GM12878 (cell line): ENCODE results near the gene RAPH1. TPM values are rescaled to one million over a fixed set of nuclear protein-coding genes. Genes with fewer than 3 reads are reported as not detected.

ENCODE experiments used
- ATAC-seq: fragments of 200-7000 bp; cut with Tn5 transposase; 3 replicates; pipeline ENCODE4 v1.9.1; 2020; ENCODE audit warnings: mild to moderate bottlenecking, moderate library complexity
- BruUV-seq: library from RNA; stranded (reverse); fragments of 400-500 nt; replicated peaks from 2 replicates; lab custom pipeline; 2021; lab: Mats Ljungman, UMichigan
- CTCF ChIA-PET: fragments of 300-600 bp; sonication (Branson Sonifier 250); formaldehyde crosslinking; extraction: SDS; loops from one replicate; lab custom pipeline; 2021; ENCODE audit warnings: inconsistent platforms; lab: Yijun Ruan, JAX
- POLR2A ChIA-PET: fragments of 350-600 bp; formaldehyde crosslinking; extraction: SDS; loops from one replicate; lab custom pipeline; 2021; ENCODE audit warnings: inconsistent platforms; lab: Charles Lee
- RAD21 ChIA-PET: fragments of 300-600 bp; sonication (Branson Sonifier 250); formaldehyde crosslinking; loops from one replicate; lab custom pipeline; 2023; ENCODE audit warnings: antibody characterized with exemption; ENCODE audit not compliant: unreplicated experiment; lab: Charles Lee
- SMC1A ChIA-PET: fragments of 300-600 bp; sonication (Branson Sonifier 250); formaldehyde crosslinking; loops from one replicate; lab custom pipeline; 2023; ENCODE audit not compliant: unreplicated experiment, uncharacterized antibody; lab: Charles Lee
- DNase-seq: peaks from one replicate; pipeline ENCODE4 v3.0.0-alpha.2; 2011; ENCODE audit warnings: low read depth, low spot score
- FAIRE-seq: peaks from 3 replicates; lab custom pipeline; 2011; peaks lifted over from hg19 to GRCh38; lab: Jason Lieb, UNC
- H2AFZ ChIP-seq: 2 replicates; pipeline ENCODE4 v1.6.0; 2011; ENCODE audit warnings: low read depth, low read length, control low read depth; ENCODE audit not compliant: control insufficient read depth
- H3K27ac ChIP-seq: 2 replicates; pipeline ENCODE4 v1.5.1; 2011; ENCODE audit warnings: control low read depth; ENCODE audit not compliant: control insufficient read depth, insufficient read depth
- H3K27me3 ChIP-seq, 2 experiments: replicated peaks in 1 of 2; 2 replicates each; pipeline versions ENCODE4 v1.6.0 to v1.6.1; 2011; ENCODE audit warnings: low read length in 1 of 2; ENCODE audit not compliant: control insufficient read depth in 2 of 2, insufficient read depth in 2 of 2
- H3K36me3 ChIP-seq, 2 experiments: 2 replicates each; pipeline ENCODE4 v1.5.1; 2011; ENCODE audit warnings: low read length in 1 of 2; ENCODE audit not compliant: control insufficient read depth in 2 of 2, insufficient read depth in 2 of 2
- H3K4me1 ChIP-seq: 2 replicates; pipeline ENCODE4 v1.6.1; 2011; ENCODE audit warnings: mild to moderate bottlenecking, low read length, moderate library complexity, mixed read lengths; ENCODE audit not compliant: control insufficient read depth, insufficient read depth
- H3K4me2 ChIP-seq: 2 replicates; pipeline ENCODE4 v1.6.0; 2011; ENCODE audit warnings: control low read depth; ENCODE audit not compliant: control insufficient read depth, insufficient read depth
- H3K4me3 ChIP-seq: fragments of 200-600 bp; sonication (generic); 2 replicates; pipeline ENCODE4 v1.5.1; 2016
- H3K79me2 ChIP-seq: 2 replicates; pipeline ENCODE4 v1.6.0; 2011; ENCODE audit warnings: low read length; ENCODE audit not compliant: control insufficient read depth, insufficient read depth
- H3K9ac ChIP-seq: 2 replicates; pipeline ENCODE4 v1.8.0; 2011; ENCODE audit warnings: low read length, control low read depth, mixed read lengths; ENCODE audit not compliant: control insufficient read depth, insufficient read depth
- H3K9me3 ChIP-seq: replicated peaks from 3 replicates; pipeline ENCODE4 v1.5.1; 2011; ENCODE audit warnings: mild to moderate bottlenecking, low read length; ENCODE audit not compliant: control insufficient read depth, insufficient read depth
- H4K20me1 ChIP-seq: 2 replicates; pipeline ENCODE4 v1.6.0; 2011; ENCODE audit not compliant: control insufficient read depth, insufficient read depth
- CTCF ChIP-seq, 3 experiments: IDR thresholded peaks in 2 of 3; conservative IDR thresholded peaks in 1 of 3; 2 replicates each; pipeline ENCODE4 v1.5.1; 2011; ENCODE audit warnings: low read depth in 3 of 3, low read length in 3 of 3, mild to moderate bottlenecking in 3 of 3, control low read depth in 2 of 3, moderate library complexity in 2 of 3, inconsistent platforms in 1 of 3, mixed read lengths in 1 of 3; ENCODE audit not compliant: control insufficient read depth in 2 of 3, insufficient read depth in 1 of 3; ENCODE audit errors: extremely low read depth in 1 of 3
- E2F4 ChIP-seq: IDR thresholded peaks from 2 replicates; pipeline ENCODE4 v1.6.1; 2012; ENCODE audit warnings: low read depth, low read length, improper control_type of control experiment
- E2F8 ChIP-seq: fragments of 450-650 bp; IDR thresholded peaks from 2 replicates; pipeline ENCODE4 v1.6.1; 2018; ENCODE audit warnings: mild to moderate bottlenecking, low read depth, moderate library complexity; ENCODE audit not compliant: partially characterized antibody
- EED ChIP-seq: sonication (generic); IDR thresholded peaks from 2 replicates; pipeline ENCODE4 v1.6.1; 2016; ENCODE audit warnings: antibody characterized with exemption, low read depth
- HDGF ChIP-seq: fragments of 450-650 bp; IDR thresholded peaks from 2 replicates; pipeline ENCODE4 v1.6.1; 2016; ENCODE audit warnings: antibody characterized with exemption
- JUNB ChIP-seq: IDR thresholded peaks from 2 replicates; pipeline ENCODE4 v1.6.1; 2016; ENCODE audit warnings: antibody characterized with exemption, mild to moderate bottlenecking
- KDM1A ChIP-seq: fragments of 200-600 bp; sonication (generic); IDR thresholded peaks from 2 replicates; pipeline ENCODE4 v1.6.1; 2016; ENCODE audit warnings: borderline replicate concordance
- NR2F1 ChIP-seq: fragments of 450-650 bp; conservative IDR thresholded peaks from 2 replicates; pipeline ENCODE4 v1.6.1; 2017; ENCODE audit warnings: mild to moderate bottlenecking
- RUNX3 ChIP-seq: IDR thresholded peaks from 2 replicates; pipeline ENCODE4 v1.6.1; 2012; ENCODE audit warnings: low read length, inconsistent platforms
- SIN3A ChIP-seq: IDR thresholded peaks from 2 replicates; pipeline ENCODE4 v1.6.1; 2012; ENCODE audit warnings: low read depth, low read length, improper control_type of control experiment
- TARDBP ChIP-seq: IDR thresholded peaks from 2 replicates; pipeline ENCODE4 v1.6.1; 2016; ENCODE audit warnings: borderline replicate concordance
- ZNF592 ChIP-seq: fragments of 450-650 bp; IDR thresholded peaks from 2 replicates; pipeline ENCODE4 v1.6.1; 2017; ENCODE audit warnings: mild to moderate bottlenecking, moderate library complexity
- WGBS: methylation state at CpG from one replicate; pipeline ENCODE4 v1.1.6; 2016; ENCODE audit warnings: low lambda C conversion rate; ENCODE audit not compliant: insufficient replicate concordance, insufficient coverage; ENCODE audit errors: missing lambda C conversion rate; 5-methylcytosine and 5-hydroxymethylcytosine counted together
- in situ Hi-C: fragments of 300-500 bp; cut with MboI; formaldehyde crosslinking; loops from 9 replicates; pipeline ENCODE4 v1.14.3; 2018; ENCODE audit warnings: mixed read lengths
- intact Hi-C: fragments of 100-400 bp; cut with micrococcal nuclease; formaldehyde crosslinking; loops from one replicate; pipeline ENCODE4 v1.14.2; 2022; ENCODE audit not compliant: unreplicated experiment
- polyA plus RNA-seq, 11 experiments: library from polyadenylated mRNA; depleted of rRNA in 4 of 11; unstranded in 6 of 11; stranded (reverse) in 5 of 11; fragments of >200 nt; fragmentation: Nextera tagmentation in 4 of 11; fragmentation: Illumina TruSeq in 1 of 11; extraction: Ambion mirVana in 4 of 11; extraction: Trizol in 1 of 11; gene quantifications; 1 replicate in 1 of 11; 2 replicates in 10 of 11; pipeline versions ENCODE4 v1.2.1 to v1.2.3, GENCODE V29; 2011 to 2016; ENCODE audit warnings: inconsistent platforms in 2 of 11, missing spikeins in 2 of 11, low read depth in 1 of 11
- total RNA-seq, 4 experiments: library from RNA; depleted of rRNA in 3 of 4; stranded (reverse); fragments of >200 nt in 3 of 4; fragmentation: Illumina TruSeq in 1 of 4; extraction: Trizol in 1 of 4; gene quantifications; 2 replicates each; pipeline versions ENCODE4 v1.2.1 to v1.2.3, GENCODE V29; 2013 to 2021

Gene RAPH1
- total and polyA plus RNA-seq, 10 of the 15 experiments (the other 5 are each of a cell fraction or from before 2014, with no cell fraction given) = 0.09 to 0.90 (median 0.21) TPM; not detected in 7

- TF ChIP-seq HDGF = no peak
Measured at GRCh38 chr2:203383038-203383437, 152.1 kb downstream of the RAPH1 start (continued).

- BruUV-seq = no TSS peak
- no peaks in the 10 kb centered on the region; a peak in 2 of 4 replicates for H3K36me3 ChIP-seq
- no peak for ATAC-seq
- H3K4me3 ChIP-seq = no peak overlapping the region
- no peak for FAIRE-seq
- in situ Hi-C loops = no loop called here
- ChIA-PET SMC1A (interaction anchor here (1.7 kb wide), 1 partner anchor 12 kb away, joined by 5 read pairs; no protein-coding TSS in a partner anchor), POLR2A (no interaction called here), CTCF (no interaction called here), RAD21 (no interaction called here)
- no peaks in the 10 kb centered on the region for H3K4me1 ChIP-seq
- no peaks in the 10 kb centered on the region for H3K9me3 ChIP-seq
- no peak overlapping the region for H3K9ac ChIP-seq
- no peak overlapping the region for H3K27ac ChIP-seq
- intact Hi-C loops = no loop called here
- DNase-seq = no peak
- H3K4me2 ChIP-seq = no peak overlapping the region
- no peak overlapping the region for H2AFZ ChIP-seq
- 97% methylated on average over 3 of the region's 3 CpGs for WGBS
- H4K20me1 ChIP-seq = no peaks in the 10 kb centered on the region
- no peaks in the 10 kb centered on the region for H3K79me2 ChIP-seq
- no peaks in the 10 kb centered on the region for H3K27me3 ChIP-seq
- TF ChIP-seq ZNF592 (no peak), JUNB (no peak), SIN3A (no peak), E2F8 (no peak), KDM1A (no peak), TARDBP (no peak), CTCF (IDR thresholded peaks at IDR 0.05 in 2 of 3, conservative IDR thresholded peaks at IDR 0.05 in 1 of 3; ENCODE audit: control insufficient read depth in 2 of 3, extremely low read depth in 1 of 3, insufficient read depth in 1 of 3, low read depth in 3 of 3, low read length in 3 of 3) (no peak), E2F4 (no peak), NR2F1 (no peak), RUNX3 (no peak), EED (no peak)
Measured at GRCh38 chr2:203379156-203379555, 155.9 kb downstream of the RAPH1 start.
